HUES6 (cell line): Measurements from ENCODE around the gene NDUFS8.
A peak's percentile ranks its signal among the peaks of the same experiment; 100 is the strongest.

ENCODE experiments used
- H3K27ac ChIP-seq: 2 replicates; pipeline ENCODE4 v1.7.0; 2013; ENCODE audit warnings: low read depth, mild to moderate bottlenecking, low read length, inconsistent platforms
- H3K27me3 ChIP-seq: 2 replicates; pipeline ENCODE4 v1.6.1; 2013; ENCODE audit warnings: low read length; ENCODE audit not compliant: control insufficient read depth, insufficient read depth
- H3K36me3 ChIP-seq: 2 replicates; pipeline ENCODE4 v1.6.1; 2013; ENCODE audit warnings: low read length; ENCODE audit not compliant: control insufficient read depth, insufficient read depth
- H3K4me1 ChIP-seq: 2 replicates; pipeline ENCODE4 v1.6.1; 2013; ENCODE audit warnings: low read length; ENCODE audit not compliant: control insufficient read depth, insufficient read depth
- H3K4me3 ChIP-seq: 2 replicates; pipeline ENCODE4 v1.5.1; 2013; ENCODE audit warnings: low read depth, low read length
- H3K9ac ChIP-seq: one replicate; pipeline ENCODE4 v1.6.1; 2013; ENCODE audit warnings: mild to moderate bottlenecking, low read length
- H3K9me3 ChIP-seq: 2 replicates; pipeline ENCODE4 v1.6.1; 2013; ENCODE audit warnings: low read depth, low read length; ENCODE audit not compliant: control insufficient read depth, insufficient read depth

NDUFS8 gene

DNA sequence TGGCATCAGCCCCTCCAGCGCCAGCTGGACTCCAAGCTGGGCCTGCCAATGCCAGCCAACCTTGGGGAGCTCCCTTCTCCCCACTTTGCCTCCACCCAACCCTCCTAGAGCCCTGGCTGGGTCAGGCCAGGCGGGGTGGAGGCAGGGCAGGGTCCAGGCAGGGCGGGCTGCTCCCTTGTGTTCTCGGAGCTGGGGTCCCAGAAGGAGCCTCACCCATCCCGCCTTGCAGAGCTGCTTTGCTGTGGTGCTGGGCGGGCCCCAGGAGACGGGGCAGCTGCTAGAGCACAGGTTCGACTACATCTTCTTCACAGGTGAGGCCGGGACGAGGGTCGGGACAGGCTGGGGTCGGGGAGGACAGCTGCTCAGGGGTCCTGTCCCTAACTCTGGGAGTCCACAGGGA, 11.0 kb upstream of the NDUFS8 start:
- Histone ChIP-seq H3K27me3 (no peaks in the 10 kb centered on the region), H3K9ac (no peak overlapping the region), H3K4me3 (no peak overlapping the region), H3K9me3 (no peaks in the 10 kb centered on the region), H3K4me1 (peaks cover 12% of the 10 kb centered on the region), H3K36me3 (no peaks in the 10 kb centered on the region), H3K27ac (no peak overlapping the region)

GRCh38 chr11:68020575-68020974, 9.9 kb upstream of the NDUFS8 start:
- no peaks in the 10 kb centered on the region for H3K9me3 ChIP-seq
- H3K4me3 ChIP-seq, result no peak overlapping the region
- peaks cover 12% of the 10 kb centered on the region for H3K4me1 ChIP-seq
- no peaks in the 10 kb centered on the region for H3K27me3 ChIP-seq
- H3K36me3 ChIP-seq, result 0 out of 2 replicates have a peak, but pooled peaks cover 2% of the 10 kb centered on the region
- no peak overlapping the region for H3K9ac ChIP-seq
- H3K27ac ChIP-seq, result no peak overlapping the region

DNA sequence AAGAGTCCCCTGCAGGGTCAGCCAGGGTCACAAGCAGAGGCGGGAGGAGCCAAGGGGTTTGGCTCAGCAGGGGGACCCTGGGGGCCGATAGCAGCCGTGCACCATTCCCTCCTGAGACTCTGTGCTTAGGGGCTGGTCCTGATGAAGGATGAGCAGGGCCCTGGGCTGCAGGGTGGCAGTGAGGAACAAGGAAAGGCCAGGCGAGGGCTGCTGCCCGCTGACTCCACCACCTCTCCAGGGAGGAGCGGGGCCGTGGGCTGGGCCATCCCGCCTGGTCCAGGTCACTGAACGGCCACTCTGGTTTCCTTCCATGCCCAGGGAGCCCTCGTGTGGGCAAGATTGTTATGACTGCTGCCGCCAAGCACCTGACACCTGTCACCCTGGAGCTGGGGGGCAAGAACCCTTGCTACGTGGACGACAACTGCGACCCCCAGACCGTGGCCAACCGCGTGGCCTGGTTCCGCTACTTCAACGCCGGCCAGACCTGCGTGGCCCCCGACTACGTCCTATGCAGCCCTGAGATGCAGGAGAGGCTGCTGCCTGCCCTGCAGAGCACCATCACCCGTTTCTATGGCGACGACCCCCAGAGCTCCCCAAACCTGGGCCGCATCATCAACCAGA, 9.2 kb upstream of the NDUFS8 start:
- Histone ChIP-seq H3K9ac (no peak overlapping the region), H3K36me3 (0 out of 2 replicates have a peak, but pooled peaks cover 3% of the 10 kb centered on the region), H3K4me3 (no peak overlapping the region), H3K4me1 (peaks cover 12% of the 10 kb centered on the region), H3K27me3 (no peaks in the 10 kb centered on the region), H3K27ac (no peak overlapping the region), H3K9me3 (no peaks in the 10 kb centered on the region)

DNA sequence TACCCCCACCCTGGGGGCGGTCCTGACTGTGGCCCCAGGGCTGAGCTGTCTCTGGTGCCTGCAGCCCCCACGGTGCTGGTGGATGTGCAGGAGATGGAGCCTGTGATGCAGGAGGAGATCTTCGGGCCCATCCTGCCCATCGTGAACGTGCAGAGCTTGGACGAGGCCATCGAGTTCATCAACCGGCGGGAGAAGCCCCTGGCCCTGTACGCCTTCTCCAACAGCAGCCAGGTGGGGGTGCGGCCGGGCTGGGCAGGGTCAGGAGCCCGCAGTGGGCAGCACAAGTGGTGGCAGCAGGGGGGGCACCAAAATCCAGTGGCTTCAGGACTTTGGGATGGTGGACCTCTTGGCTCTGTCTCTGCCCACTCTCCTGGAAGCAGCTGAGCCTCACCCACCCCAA, 8.0 kb upstream of the NDUFS8 start:
- H3K36me3 ChIP-seq, result 0 out of 2 replicates have a peak, but pooled peaks cover 3% of the 10 kb centered on the region
- H3K4me3 ChIP-seq, result no peak overlapping the region
- no peaks in the 10 kb centered on the region for H3K9me3 ChIP-seq
- no peak overlapping the region for H3K9ac ChIP-seq
- peaks cover 8% of the 10 kb centered on the region for H3K4me1 ChIP-seq
- H3K27me3 ChIP-seq, result no peaks in the 10 kb centered on the region
- no peak overlapping the region for H3K27ac ChIP-seq

GRCh38 chr11:68024508-68024907, 6.0 kb upstream of the NDUFS8 start:
- no peaks in the 10 kb centered on the region for H3K27me3 ChIP-seq

DNA sequence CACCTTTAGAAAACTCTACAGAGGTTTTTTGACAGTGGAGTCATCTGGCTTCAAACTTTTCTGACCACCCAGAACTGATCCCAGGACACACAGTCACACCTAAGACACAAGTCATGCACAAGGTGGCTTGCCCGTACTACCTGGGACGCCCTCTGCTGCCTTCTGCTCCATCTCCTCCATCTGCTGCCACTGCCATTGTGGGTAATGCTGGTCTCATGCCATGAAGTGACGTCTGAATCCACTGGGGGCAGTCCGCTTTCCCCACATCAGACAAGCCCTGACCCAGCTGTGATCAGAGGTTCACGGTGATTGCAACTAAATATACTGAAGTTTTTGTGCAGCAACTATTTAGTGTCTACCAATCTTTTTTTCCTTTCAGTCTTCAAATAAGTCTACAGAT, 5.4 kb upstream of the NDUFS8 start:
- Histone ChIP-seq H3K4me1 (peaks cover 20% of the 10 kb centered on the region), H3K9me3 (no peaks in the 10 kb centered on the region), H3K27me3 (no peaks in the 10 kb centered on the region), H3K27ac (no peak overlapping the region), H3K36me3 (0 out of 2 replicates have a peak, but pooled peaks cover 3% of the 10 kb centered on the region), H3K4me3 (no peak overlapping the region), H3K9ac (no peak overlapping the region)

More at GRCh38 chr11:68024508-68024907, 6.0 kb upstream of the NDUFS8 start:
- Histone ChIP-seq H3K9ac (no peak overlapping the region), H3K36me3 (0 out of 2 replicates have a peak, but pooled peaks cover 3% of the 10 kb centered on the region), H3K9me3 (no peaks in the 10 kb centered on the region), H3K27ac (no peak overlapping the region), H3K4me1 (peaks cover 16% of the 10 kb centered on the region), H3K4me3 (no peak overlapping the region)

DNA sequence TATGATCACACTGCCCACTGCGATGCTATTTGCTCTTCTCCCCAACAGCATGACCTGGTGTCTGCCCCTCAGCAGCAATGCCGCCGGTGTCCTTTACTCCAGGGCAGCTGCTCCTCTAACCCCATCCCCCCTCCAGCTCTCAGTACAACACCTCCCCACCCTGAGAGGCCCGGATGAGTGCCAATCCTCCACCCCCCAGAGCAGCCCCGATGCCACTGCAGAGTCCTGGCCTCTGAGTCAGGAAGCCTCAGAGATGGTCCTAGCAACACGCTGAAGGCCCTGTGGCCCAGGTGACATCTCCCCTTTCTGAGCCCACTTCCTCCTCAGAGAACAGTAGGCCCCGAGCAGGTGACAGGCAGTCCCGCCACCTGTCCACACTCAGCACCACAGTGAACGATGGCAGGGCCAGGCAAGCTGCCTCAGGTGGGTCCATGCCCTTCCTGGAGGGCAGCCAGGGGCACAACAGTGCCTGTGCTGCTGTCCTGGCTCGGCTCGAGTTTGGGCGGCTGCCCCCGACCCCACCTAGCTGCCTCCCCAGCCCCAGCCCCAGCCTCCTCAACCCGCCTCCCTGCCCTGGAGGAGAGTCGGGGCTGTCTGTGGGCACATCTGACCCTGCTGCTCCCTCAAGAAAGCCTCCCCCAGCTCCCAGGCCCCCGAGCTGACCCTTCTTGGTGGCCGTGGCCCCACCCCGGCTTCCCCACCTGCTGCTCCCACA, 3.9 kb upstream of the NDUFS8 start:
- Histone ChIP-seq H3K4me3 (no peak overlapping the region), H3K4me1 (peaks cover 13% of the 10 kb centered on the region; the same call in 1 of the 2 replicates), H3K27me3 (no peaks in the 10 kb centered on the region), H3K27ac (no peak overlapping the region), H3K36me3 (0 out of 2 replicates have a peak, but pooled peaks cover 3% of the 10 kb centered on the region), H3K9me3 (no peaks in the 10 kb centered on the region), H3K9ac (no peak overlapping the region)

DNA sequence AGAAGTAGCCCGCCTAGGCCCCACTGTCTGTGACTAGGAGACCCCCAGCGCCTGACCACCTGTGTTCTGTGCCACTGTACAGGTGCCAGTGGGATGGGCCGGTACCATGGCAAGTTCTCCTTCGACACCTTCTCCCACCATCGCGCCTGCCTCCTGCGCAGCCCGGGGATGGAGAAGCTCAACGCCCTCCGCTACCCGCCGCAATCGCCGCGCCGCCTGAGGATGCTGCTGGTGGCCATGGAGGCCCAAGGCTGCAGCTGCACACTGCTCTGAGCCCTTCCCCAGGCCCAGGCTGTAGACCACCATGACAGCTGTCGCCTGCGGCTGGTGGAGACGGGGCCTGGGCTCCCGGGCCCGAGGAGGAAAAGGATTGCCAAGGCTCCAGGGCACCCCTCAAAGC, 2.8 kb upstream of the NDUFS8 start:
- Histone ChIP-seq H3K27ac (no peak overlapping the region), H3K27me3 (no peaks in the 10 kb centered on the region), H3K9me3 (no peaks in the 10 kb centered on the region), H3K36me3 (peaks cover 12% of the 10 kb centered on the region), H3K4me3 (no peak overlapping the region), H3K4me1 (peaks cover 13% of the 10 kb centered on the region; the same call in 1 of the 2 replicates), H3K9ac (peak overlapping the region; percentile 33)

GRCh38 chr11:68028802-68029545, 1.5 kb upstream of the NDUFS8 start:
- H3K9ac ChIP-seq, result no peak overlapping the region
- H3K9me3 ChIP-seq, result no peaks in the 10 kb centered on the region
- H3K4me1 ChIP-seq, result peaks cover 13% of the 10 kb centered on the region; the same call in 1 of the 2 replicates
- peaks cover 25% of the 10 kb centered on the region for H3K36me3 ChIP-seq
- no peak overlapping the region for H3K27ac ChIP-seq
- H3K4me3 ChIP-seq, result peak overlapping the region; percentile 95
- no peaks in the 10 kb centered on the region for H3K27me3 ChIP-seq

- peaks cover 33% of the 10 kb centered on the region for H3K36me3 ChIP-seq
- peak overlapping the region; percentile 64 for H3K27ac ChIP-seq
- H3K4me3 ChIP-seq, result peak overlapping the region; percentile 95
- H3K9me3 ChIP-seq, result no peaks in the 10 kb centered on the region
- peaks cover 13% of the 10 kb centered on the region; the same call in 1 of the 2 replicates for H3K4me1 ChIP-seq
- H3K27me3 ChIP-seq, result no peaks in the 10 kb centered on the region
- peak overlapping the region; percentile 94 for H3K9ac ChIP-seq
Observed at GRCh38 chr11:68031144-68031464, 623 bp downstream of the NDUFS8 start.

DNA sequence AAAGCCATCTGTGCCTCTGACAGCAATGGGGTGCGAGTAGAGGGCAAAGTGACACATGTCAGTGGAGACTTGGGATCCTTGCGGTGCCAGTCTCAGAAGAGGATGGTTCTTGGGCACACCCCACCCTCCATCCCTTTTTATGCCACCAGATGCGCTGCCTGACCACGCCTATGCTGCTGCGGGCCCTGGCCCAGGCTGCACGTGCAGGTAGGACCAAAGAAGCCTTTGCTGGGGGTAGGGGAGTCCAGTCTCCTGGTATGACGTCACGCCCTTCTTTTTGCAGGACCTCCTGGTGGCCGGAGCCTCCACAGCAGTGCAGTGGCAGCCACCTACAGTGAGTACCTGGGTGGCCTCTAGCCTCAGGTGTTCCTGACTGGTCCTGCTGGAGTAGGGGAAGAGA, 1.5 kb downstream of the NDUFS8 start:
- 0 out of 2 replicates have a peak overlapping the region, but pooled peaks have one; percentile 95 for H3K4me3 ChIP-seq
- no peaks in the 10 kb centered on the region for H3K9me3 ChIP-seq
- peaks cover 13% of the 10 kb centered on the region; the same call in 1 of the 2 replicates for H3K4me1 ChIP-seq
- peaks cover 38% of the 10 kb centered on the region for H3K36me3 ChIP-seq
- H3K27me3 ChIP-seq, result no peaks in the 10 kb centered on the region
- H3K9ac ChIP-seq, result no peak overlapping the region
- no peak overlapping the region for H3K27ac ChIP-seq
